GM23248 (cell line): ENCODE results near the gene BICC1. TPM values are rescaled to one million over a fixed set of nuclear protein-coding genes. Genes with fewer than 3 reads are reported as not detected.

Experiments used
- DNase-seq: peaks from one replicate; pipeline ENCODE4 v3.0.0-alpha.2; 2015
- H2AFZ ChIP-seq: fragments of 200-600 bp; sonication (generic); 2 replicates; pipeline ENCODE4 v1.6.1; 2016; ENCODE audit warnings: antibody characterized with exemption
- H3F3A ChIP-seq: fragments of 200-600 bp; sonication (generic); 2 replicates; pipeline ENCODE4 v1.6.1; 2016; ENCODE audit warnings: mild to moderate bottlenecking, antibody characterized with exemption, mixed run types; ENCODE audit not compliant: insufficient read depth
- H3K27ac ChIP-seq: fragments of 200-600 bp; sonication (generic); 2 replicates; pipeline ENCODE4 v1.5.1; 2016; ENCODE audit warnings: mild to moderate bottlenecking
- H3K27me3 ChIP-seq: fragments of 200-600 bp; sonication (generic); replicated peaks from 2 replicates; pipeline ENCODE4 v1.6.1; 2016; ENCODE audit warnings: mild to moderate bottlenecking; ENCODE audit not compliant: insufficient read depth
- H3K36me3 ChIP-seq: fragments of 200-600 bp; sonication (generic); 2 replicates; pipeline ENCODE4 v1.6.1; 2016; ENCODE audit warnings: low read depth, mild to moderate bottlenecking
- H3K4me1 ChIP-seq: fragments of 200-600 bp; sonication (generic); 2 replicates; pipeline ENCODE4 v1.6.1; 2016; ENCODE audit warnings: mild to moderate bottlenecking; ENCODE audit not compliant: insufficient read depth
- H3K4me2 ChIP-seq: fragments of 200-600 bp; sonication (generic); one replicate; pipeline ENCODE4 v1.6.1; 2016; ENCODE audit warnings: mild to moderate bottlenecking; ENCODE audit not compliant: unreplicated experiment
- H3K4me3 ChIP-seq: fragments of 200-600 bp; sonication (generic); 2 replicates; pipeline ENCODE4 v1.5.1; 2016; ENCODE audit warnings: mild to moderate bottlenecking
- H3K79me2 ChIP-seq: fragments of 200-600 bp; sonication (generic); 2 replicates; pipeline ENCODE4 v1.6.1; 2016; ENCODE audit warnings: mild to moderate bottlenecking; ENCODE audit not compliant: insufficient read depth
- H3K9ac ChIP-seq: fragments of 200-600 bp; sonication (generic); 2 replicates; pipeline ENCODE4 v1.6.1; 2016; ENCODE audit warnings: mild to moderate bottlenecking
- H3K9me2 ChIP-seq: fragments of 200-600 bp; sonication (generic); 2 replicates; pipeline ENCODE4 v1.6.1; 2016; ENCODE audit warnings: mixed run types, mild to moderate bottlenecking, moderate library complexity; ENCODE audit not compliant: insufficient read depth
- H3K9me3 ChIP-seq: fragments of 200-600 bp; sonication (generic); one replicate; pipeline ENCODE4 v1.6.1; 2017; ENCODE audit warnings: low read depth
- H4K20me1 ChIP-seq: fragments of 200-600 bp; sonication (generic); 2 replicates; pipeline ENCODE4 v1.6.0; 2016; ENCODE audit not compliant: insufficient read depth
- EZH2 ChIP-seq: fragments of 200-600 bp; sonication (generic); IDR thresholded peaks from 2 replicates; pipeline ENCODE4 v1.6.1; 2018; ENCODE audit warnings: antibody characterized with exemption, mild to moderate bottlenecking; ENCODE audit not compliant: insufficient read depth, poor library complexity, severe bottlenecking
- EZH2phosphoT487 ChIP-seq: fragments of 200-600 bp; sonication (generic); IDR thresholded peaks from 2 replicates; pipeline ENCODE4 v1.6.1; 2018; ENCODE audit warnings: antibody characterized with exemption, moderate library complexity, mild to moderate bottlenecking, low read depth; ENCODE audit not compliant: insufficient read depth
- WGBS, 2 experiments: methylation state at CpG; one replicate each; pipeline ENCODE4 v1.1.6; 2015 to 2017; ENCODE audit warnings: low lambda C conversion rate in 2 of 2, low coverage in 1 of 2; ENCODE audit errors: missing lambda C conversion rate in 2 of 2; 5-methylcytosine and 5-hydroxymethylcytosine counted together
- in situ Hi-C: fragments of 300-500 bp; cut with MboI; formaldehyde crosslinking; loops from 2 replicates; pipeline ENCODE4 v1.15.0; 2020
- polyA plus RNA-seq: library from polyadenylated mRNA; unstranded; fragments of >200 nt; fragmentation: Nextera tagmentation; extraction: Ambion mirVana; gene quantifications from 2 replicates; pipeline ENCODE4 v1.2.1, GENCODE V29; 2016
- total RNA-seq: library from RNA; depleted of rRNA; stranded (reverse); fragments of >200 nt; shearing (Covaris generic); gene quantifications from 2 replicates; pipeline ENCODE4 v1.2.3, GENCODE V29; 2014

BICC1 gene
- total and polyA plus RNA-seq, 2 experiments from 2014 or later = 80.5 to 97.0 TPM

DNA sequence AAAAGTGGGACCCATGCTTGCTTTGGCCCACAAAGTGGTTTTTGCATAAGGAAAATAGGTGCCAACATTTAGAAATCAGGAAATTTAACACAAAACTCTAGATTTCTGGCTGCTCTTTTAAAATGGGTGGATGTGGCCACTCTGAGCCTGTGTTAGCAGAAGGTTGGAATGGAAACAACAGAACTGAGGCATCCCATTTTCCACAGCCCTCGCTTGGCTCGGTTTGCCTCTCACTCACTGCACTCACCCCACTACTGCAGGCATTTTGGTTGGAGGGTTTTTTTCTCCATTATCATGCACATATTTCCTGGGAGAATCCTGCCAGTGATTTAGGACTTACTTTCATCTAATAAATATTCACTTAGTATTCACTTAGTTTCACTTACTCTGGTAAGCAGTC, 178.9 kb downstream of the BICC1 start:
- Histone ChIP-seq H3K4me1 (0 out of 2 replicates have a peak, but pooled peaks cover 1% of the 10 kb centered on the region), H3K4me2 (no peak overlapping the region), H3K9ac (no peak overlapping the region), H3K36me3 (peaks cover 12% of the 10 kb centered on the region; the same call in 1 of the 2 replicates), H3F3A (peaks cover 17% of the 10 kb centered on the region; the same call in 1 of the 2 replicates), H3K9me2 (no peaks in the 10 kb centered on the region), H4K20me1 (no peaks in the 10 kb centered on the region), H3K79me2 (peaks cover 79% of the 10 kb centered on the region), H3K4me3 (no peak overlapping the region), H2AFZ (no peak overlapping the region), H3K9me3 (no peaks in the 10 kb centered on the region), H3K27ac (no peak overlapping the region), H3K27me3 (no peaks in the 10 kb centered on the region)
- TF ChIP-seq EZH2 = no peak
- no peak for TF ChIP-seq EZH2phosphoT487
- in situ Hi-C loops = no loop called here
- no peak for DNase-seq
- WGBS, 2 experiments = 43 to 50% methylated on average over 2 of the region's 2 CpGs

DNA sequence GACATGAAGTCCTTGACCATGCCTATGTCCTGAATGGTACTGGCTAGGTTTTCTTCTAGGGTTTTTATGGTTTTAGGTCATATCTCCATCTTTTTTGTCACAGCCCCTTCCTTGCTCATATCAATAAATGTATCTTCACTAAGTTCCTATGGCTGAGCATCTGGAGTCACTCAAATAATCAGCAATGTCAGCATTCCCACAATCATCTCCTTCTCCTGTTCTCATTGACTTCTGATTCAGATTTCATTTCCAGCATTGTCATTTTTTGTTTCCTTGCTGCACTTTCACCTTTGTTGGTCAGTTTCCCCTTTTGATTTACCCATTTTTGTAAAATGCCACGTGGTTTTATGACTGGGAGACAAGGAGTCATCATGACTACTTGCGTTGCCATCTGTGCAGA, 181.2 kb downstream of the BICC1 start:
- in situ Hi-C loops = no loop called here
- TF ChIP-seq EZH2 (no peak), EZH2phosphoT487 (no peak)
- Histone ChIP-seq H3K9me2 (no peaks in the 10 kb centered on the region), H3K79me2 (peaks cover 88% of the 10 kb centered on the region), H3K4me2 (no peak overlapping the region), H3K27me3 (no peaks in the 10 kb centered on the region), H4K20me1 (no peaks in the 10 kb centered on the region), H3K9me3 (no peaks in the 10 kb centered on the region), H3K4me1 (peaks cover 14% of the 10 kb centered on the region), H3K4me3 (no peak overlapping the region), H3F3A (peaks cover 17% of the 10 kb centered on the region; the same call in 1 of the 2 replicates), H2AFZ (no peak overlapping the region), H3K9ac (no peak overlapping the region), H3K27ac (no peak overlapping the region), H3K36me3 (peaks cover 12% of the 10 kb centered on the region; the same call in 1 of the 2 replicates)
- WGBS, 2 experiments = 89 to 93% methylated on average over 2 of the region's 2 CpGs
- DNase-seq = no peak

DNA sequence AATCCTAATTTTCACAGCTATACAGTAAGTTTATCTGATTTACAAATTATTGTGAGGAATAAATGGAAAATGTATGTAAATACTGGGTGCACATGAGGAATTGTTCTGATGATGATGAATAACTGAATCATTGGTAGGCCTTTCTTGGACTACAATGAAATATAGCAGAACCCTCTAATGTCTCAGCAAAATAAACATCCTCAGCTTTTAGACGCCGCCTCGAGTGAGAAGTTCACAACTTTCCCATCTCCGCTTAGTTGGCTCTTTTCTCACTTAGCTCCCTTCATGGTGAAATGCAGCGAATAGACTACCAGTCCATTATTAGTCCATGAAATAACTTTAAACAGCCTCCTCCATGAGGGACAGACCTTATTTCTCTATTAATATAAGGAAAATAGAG, 182.3 kb downstream of the BICC1 start:
- WGBS, 2 experiments = 63 to 86% methylated on average over 4 to 5 of the region's 5 CpGs
- Histone ChIP-seq H3F3A (peaks cover 27% of the 10 kb centered on the region; the same call in 1 of the 2 replicates), H3K4me3 (no peak overlapping the region), H3K4me1 (peaks cover 20% of the 10 kb centered on the region), H3K79me2 (peaks cover 88% of the 10 kb centered on the region), H3K36me3 (peaks cover 12% of the 10 kb centered on the region; the same call in 1 of the 2 replicates), H3K9me2 (no peaks in the 10 kb centered on the region), H3K27ac (no peak overlapping the region), H3K9me3 (no peaks in the 10 kb centered on the region), H3K9ac (no peak overlapping the region), H3K4me2 (no peak overlapping the region), H2AFZ (no peak overlapping the region), H4K20me1 (no peaks in the 10 kb centered on the region), H3K27me3 (no peaks in the 10 kb centered on the region)
- in situ Hi-C loops = no loop called here
- TF ChIP-seq EZH2phosphoT487 = no peak
- TF ChIP-seq EZH2 = no peak
- peak; percentile 24 for DNase-seq

DNA sequence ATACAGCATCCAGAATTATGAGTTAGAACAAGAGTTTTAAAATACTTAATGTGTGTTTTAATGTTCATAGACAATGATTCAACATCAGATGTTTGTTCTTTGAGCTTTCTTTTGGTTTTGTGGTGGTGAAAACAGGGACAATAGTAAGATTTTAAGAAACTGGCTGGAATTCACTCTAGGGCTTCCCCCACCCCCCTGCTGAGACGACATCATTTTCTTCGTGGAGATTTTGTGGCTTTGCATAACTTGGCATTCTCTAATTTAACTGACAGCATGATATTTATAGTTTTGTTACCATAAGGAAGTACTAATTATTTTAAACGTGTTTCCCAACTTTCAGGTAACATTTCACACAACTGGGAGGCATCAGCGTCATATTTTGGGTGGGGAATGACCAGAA, 184.1 kb downstream of the BICC1 start:
- Histone ChIP-seq H3F3A (peaks cover 36% of the 10 kb centered on the region), H3K27ac (no peak overlapping the region), H2AFZ (no peak overlapping the region), H3K4me1 (peaks cover 37% of the 10 kb centered on the region), H3K27me3 (no peaks in the 10 kb centered on the region), H4K20me1 (no peaks in the 10 kb centered on the region), H3K36me3 (peaks cover 12% of the 10 kb centered on the region; the same call in 1 of the 2 replicates), H3K79me2 (peaks cover 81% of the 10 kb centered on the region), H3K9me2 (no peaks in the 10 kb centered on the region), H3K9me3 (no peaks in the 10 kb centered on the region), H3K4me3 (no peak overlapping the region), H3K9ac (no peak overlapping the region), H3K4me2 (no peak overlapping the region)
- DNase-seq = no peak
- in situ Hi-C loops = no loop called here
- WGBS, 2 experiments = 34 to 39% methylated on average over 4 of the region's 4 CpGs
- TF ChIP-seq EZH2 = no peak
- TF ChIP-seq EZH2phosphoT487 = no peak
